ENCODE measurements around the gene TCERG1L. TPM values are rescaled to one million over a fixed set of nuclear protein-coding genes. Genes with fewer than 3 reads are reported as not detected.

Gene TCERG1L
- total RNA-seq, 1 experiment from 2014 or later, result not detected

- no peak overlapping the region for H3K27ac ChIP-seq (ENCODE audit: low read length)
- no peak for ATAC-seq
- no TSS peak for BruUV-seq (replicated peaks)
- ChIA-PET POLR2A (no interaction called here), CTCF (no interaction called here)
- H3K36me3 ChIP-seq (ENCODE audit: control insufficient read depth, insufficient read depth, low read length), result no peaks in the 10 kb centered on the region
- in situ Hi-C loops (cut with HindIII; ENCODE audit: low pct_unique_long_range_greater_than_20kb, low sequenced_read_pairs) (no loop called here), intact Hi-C loops (cut with micrococcal nuclease; ENCODE audit: unreplicated experiment) (no loop called here)
- DNase-seq (ENCODE audit: low read depth, low spot score), result no peak
- no peaks in the 10 kb centered on the region for H3K27me3 ChIP-seq (ENCODE audit: control insufficient read depth, insufficient read depth, low read length)
- no peak for TF ChIP-seq REST (IDR thresholded peaks at IDR 0.05; ENCODE audit: insufficient read depth in 1 of 2, low read depth in 2 of 2, low read length in 1 of 2)
- no peak for TF ChIP-seq CTCF (IDR thresholded peaks at IDR 0.05)
- TF ChIP-seq TCF7L2 (IDR thresholded peaks at IDR 0.05; ENCODE audit: low read depth, low read length), result no peak
- no peak for TF ChIP-seq SIN3A (IDR thresholded peaks at IDR 0.05; ENCODE audit: borderline replicate concordance, insufficient read depth, low read depth, low read length)
- TF ChIP-seq POLR2AphosphoS5 (IDR thresholded peaks at IDR 0.05; ENCODE audit: low read depth, low read length), result no peak
- no peaks in the 10 kb centered on the region for H3K9me3 ChIP-seq (ENCODE audit: control insufficient read depth, insufficient read depth, low read depth, low read length)
- H3K4me1 ChIP-seq (ENCODE audit: control insufficient read depth, insufficient read depth, low read length), result no peaks in the 10 kb centered on the region
- no peak overlapping the region for H3K4me3 ChIP-seq (ENCODE audit: low read depth in 2 of 2, low read length in 2 of 2)
Observed at GRCh38 chr10:131083915-131084790, 227.4 kb downstream of the TCERG1L start.

GRCh38 chr10:131082991-131083481 lies 228.5 kb downstream of the TCERG1L start:
- in situ Hi-C loops (cut with HindIII; ENCODE audit: low pct_unique_long_range_greater_than_20kb, low sequenced_read_pairs) (no loop called here), intact Hi-C loops (cut with micrococcal nuclease; ENCODE audit: unreplicated experiment) (no loop called here)
- no peak overlapping the region for H3K27ac ChIP-seq (ENCODE audit: low read length)
- CTCF ChIA-PET, result no interaction called here
- no peaks in the 10 kb centered on the region for H3K4me1 ChIP-seq (ENCODE audit: control insufficient read depth, insufficient read depth, low read length)
- H3K27me3 ChIP-seq (ENCODE audit: control insufficient read depth, insufficient read depth, low read length), result no peaks in the 10 kb centered on the region
- POLR2A ChIA-PET, result no interaction called here
- no peak overlapping the region for H3K4me3 ChIP-seq (ENCODE audit: low read depth in 2 of 2, low read length in 2 of 2)
- no peak for TF ChIP-seq SIN3A (IDR thresholded peaks at IDR 0.05; ENCODE audit: borderline replicate concordance, insufficient read depth, low read depth, low read length)
- TF ChIP-seq REST (IDR thresholded peaks at IDR 0.05; ENCODE audit: insufficient read depth in 1 of 2, low read depth in 2 of 2, low read length in 1 of 2), result no peak
- no peak for TF ChIP-seq TCF7L2 (IDR thresholded peaks at IDR 0.05; ENCODE audit: low read depth, low read length)
- no peak for TF ChIP-seq CTCF (IDR thresholded peaks at IDR 0.05)
- no peak for TF ChIP-seq POLR2AphosphoS5 (IDR thresholded peaks at IDR 0.05; ENCODE audit: low read depth, low read length)
- no peaks in the 10 kb centered on the region for H3K9me3 ChIP-seq (ENCODE audit: control insufficient read depth, insufficient read depth, low read depth, low read length)
- H3K36me3 ChIP-seq (ENCODE audit: control insufficient read depth, insufficient read depth, low read length), result no peaks in the 10 kb centered on the region
- no peak for DNase-seq (ENCODE audit: low read depth, low spot score)
- no TSS peak for BruUV-seq (replicated peaks)
- ATAC-seq, result no peak

Data from Panc1 (cell line).